HG03039 (cell line): ENCODE results near the gene SSTR4.
"Not testable (repeated sequence)": the region's sequence is repeated elsewhere in the genome, so short reads cannot be mapped to it uniquely, and the experiment has no call there.

ENCODE experiments used
- ATAC-seq: cut with Tn5 transposase; IDR thresholded peaks from one replicate; pipeline ENCODE4 v1.9.1; 2021; ENCODE audit warnings: mild to moderate bottlenecking, moderate library complexity; ENCODE audit not compliant: unreplicated experiment

The SSTR4 gene, protein sequence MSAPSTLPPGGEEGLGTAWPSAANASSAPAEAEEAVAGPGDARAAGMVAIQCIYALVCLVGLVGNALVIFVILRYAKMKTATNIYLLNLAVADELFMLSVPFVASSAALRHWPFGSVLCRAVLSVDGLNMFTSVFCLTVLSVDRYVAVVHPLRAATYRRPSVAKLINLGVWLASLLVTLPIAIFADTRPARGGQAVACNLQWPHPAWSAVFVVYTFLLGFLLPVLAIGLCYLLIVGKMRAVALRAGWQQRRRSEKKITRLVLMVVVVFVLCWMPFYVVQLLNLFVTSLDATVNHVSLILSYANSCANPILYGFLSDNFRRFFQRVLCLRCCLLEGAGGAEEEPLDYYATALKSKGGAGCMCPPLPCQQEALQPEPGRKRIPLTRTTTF

GRCh38 chr20:23034721-23035671 lies at the start of gene SSTR4:
Gene SSTR4, plus strand, starts transcription at chr20:23035312. Its CDS starts 172 bp downstream, at chr20:23035484.
- ATAC-seq: no peak

GRCh38 chr20:22986601-22987000 lies 48.5 kb upstream of the SSTR4 start:
- no peak for ATAC-seq

DNA sequence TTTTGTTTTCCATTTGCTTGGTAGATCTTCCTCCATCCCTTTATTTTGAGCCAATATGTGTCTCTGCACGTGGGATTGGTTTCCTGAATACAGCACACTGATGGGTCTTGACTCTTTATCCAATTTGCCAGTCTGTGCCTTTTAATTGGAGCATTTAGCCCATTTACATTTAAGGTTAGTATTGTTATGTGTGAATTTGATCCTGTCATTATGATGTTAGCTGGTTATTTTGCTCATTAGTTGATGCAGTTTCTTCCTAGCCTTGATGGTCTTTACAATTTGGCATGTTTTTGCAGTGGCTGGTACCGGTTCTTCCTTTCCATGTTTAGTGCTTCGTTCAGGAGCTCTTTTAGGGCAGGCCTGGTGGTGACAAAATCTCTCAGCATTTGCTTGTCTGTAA lies 43.7 kb upstream of the SSTR4 start:
- ATAC-seq: not testable (repeated sequence)

DNA sequence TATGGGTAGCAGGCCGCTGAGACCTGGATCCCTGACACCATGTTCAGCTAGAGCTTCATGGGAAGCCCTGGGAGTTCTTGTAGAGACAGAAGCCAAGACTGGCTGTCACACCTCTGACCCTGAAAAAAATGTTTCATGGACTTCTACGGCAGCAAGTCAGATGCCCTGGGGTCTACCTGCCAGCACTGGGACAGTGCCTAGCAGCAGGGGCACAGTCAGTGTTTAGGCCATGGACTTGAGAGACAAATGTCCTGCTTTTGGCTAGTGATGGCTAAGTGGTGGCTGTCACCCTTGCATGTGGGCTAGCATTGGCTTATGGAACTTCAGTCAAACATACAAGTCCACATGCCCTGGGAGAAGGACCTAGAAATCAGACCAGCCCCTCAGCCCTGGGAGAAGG lies 41.3 kb upstream of the SSTR4 start:
- ATAC-seq: no peak

- ATAC-seq: no peak
Measured at GRCh38 chr20:22995923-22996322, 39.2 kb upstream of the SSTR4 start.

DNA sequence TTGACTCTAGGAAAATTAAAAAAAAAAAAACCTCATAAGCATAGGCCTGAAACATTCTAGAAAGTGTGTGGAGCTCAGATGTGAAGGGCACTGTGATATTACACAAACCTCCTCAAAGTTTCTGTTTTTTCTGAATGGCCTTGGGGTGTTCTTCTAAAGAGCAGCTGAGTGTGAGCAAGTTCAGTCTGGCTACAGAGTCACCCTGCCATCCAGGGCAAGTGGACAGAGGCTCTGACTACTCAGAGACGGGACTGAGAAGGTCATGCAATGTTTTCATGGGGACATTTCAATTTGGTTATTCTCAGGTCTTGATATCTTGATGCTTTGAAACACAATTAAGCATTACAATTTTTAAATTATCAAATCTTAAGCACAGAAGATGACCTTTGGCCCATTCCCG lies 36.6 kb upstream of the SSTR4 start:
- no peak for ATAC-seq

DNA sequence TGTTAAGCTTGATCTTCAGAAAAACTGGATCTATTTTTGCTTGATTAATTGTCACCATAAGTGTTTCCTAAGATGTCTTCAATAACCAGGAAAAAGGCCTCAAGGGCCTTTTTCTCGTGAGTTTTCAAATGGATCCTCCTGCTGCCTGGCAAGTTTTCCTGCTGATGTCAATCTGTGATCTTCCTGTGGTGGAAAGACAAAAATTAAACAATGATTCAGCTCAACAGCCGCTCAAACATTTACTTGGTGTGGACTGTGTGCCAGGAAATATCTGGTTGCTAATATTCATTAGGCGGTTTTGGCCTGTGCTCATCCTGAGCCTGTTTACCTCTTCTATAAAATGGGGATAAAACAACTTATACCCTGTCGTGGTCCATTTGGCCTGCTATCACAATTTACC lies 35.4 kb upstream of the SSTR4 start:
- no peak for ATAC-seq

- ATAC-seq: no peak
Measured at GRCh38 chr20:23000232-23000947, 34.7 kb upstream of the SSTR4 start.

DNA sequence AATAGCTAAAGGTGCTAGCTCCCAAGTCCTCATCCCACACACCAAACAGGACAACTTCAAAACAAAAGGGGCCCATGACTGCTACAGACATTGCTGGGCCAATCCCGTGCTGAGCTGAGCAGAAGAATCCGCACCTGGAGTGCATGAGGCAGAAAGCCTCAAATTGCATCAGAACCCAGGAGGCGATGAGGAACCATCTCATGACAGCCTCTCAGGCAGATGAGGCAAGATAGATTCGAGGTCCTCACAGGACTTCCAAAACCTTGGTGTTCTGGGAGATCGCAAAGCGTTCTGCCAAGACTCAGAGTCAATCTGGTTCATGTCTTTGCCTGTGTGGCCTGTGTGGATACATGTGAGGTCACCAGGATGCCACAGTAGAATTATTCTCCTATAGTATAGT lies 32.8 kb upstream of the SSTR4 start:
- no peak for ATAC-seq

DNA sequence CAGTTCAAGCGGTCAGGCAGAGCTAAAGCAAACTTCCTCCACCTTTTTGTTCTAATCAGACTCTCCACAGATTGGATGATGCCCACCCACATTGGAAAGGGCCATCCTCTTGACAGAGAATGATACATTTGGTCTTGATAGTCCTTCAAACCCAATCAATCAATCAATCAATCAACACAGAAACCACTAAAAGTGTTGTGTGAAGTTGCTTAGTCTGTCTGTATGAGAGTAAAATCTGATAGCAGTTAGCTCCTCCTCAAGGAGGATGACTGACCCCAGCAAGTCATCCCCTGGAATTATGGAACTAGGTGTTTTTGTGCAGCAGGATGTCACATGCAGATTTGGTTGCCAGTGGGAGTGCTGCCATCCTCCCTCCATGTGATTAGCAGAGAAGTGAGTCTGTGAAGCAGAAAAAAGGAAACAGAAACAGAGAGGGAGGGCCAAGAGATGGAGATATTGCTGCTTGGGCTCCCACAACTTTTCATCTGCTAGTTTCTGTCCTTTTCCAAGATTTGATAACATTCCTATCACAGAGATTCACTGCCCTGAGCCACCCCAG lies 32.0 kb upstream of the SSTR4 start:
- no peak for ATAC-seq

DNA sequence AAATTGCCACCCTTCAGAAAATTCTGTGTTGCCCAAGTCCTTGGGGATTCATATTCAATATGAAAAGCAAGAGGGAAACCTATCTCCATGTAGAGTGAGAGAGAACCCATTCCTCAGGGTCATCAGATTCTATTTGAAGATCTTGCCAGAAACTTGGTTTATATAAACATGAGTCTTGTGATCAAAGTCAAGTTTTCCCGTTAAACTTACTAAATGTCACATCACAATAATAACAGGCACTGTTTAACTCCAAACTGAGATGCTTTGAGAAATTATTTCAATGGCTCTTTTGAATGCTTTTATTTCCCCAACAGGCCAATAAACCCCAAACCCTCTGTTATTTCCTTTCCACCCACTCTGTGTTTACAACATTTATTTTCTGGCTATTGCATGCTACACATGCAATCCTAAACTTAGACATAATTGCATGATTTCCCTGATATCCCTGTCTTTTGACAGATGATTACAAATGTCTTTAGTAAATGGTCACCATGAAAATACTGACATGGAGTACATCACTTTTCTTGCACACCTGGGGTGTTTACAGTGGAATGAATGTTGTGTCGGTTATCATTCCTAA lies 31.1 kb upstream of the SSTR4 start:
- no peak for ATAC-seq

- no peak for ATAC-seq
Measured at GRCh38 chr20:23005776-23006175, 29.3 kb upstream of the SSTR4 start.

DNA sequence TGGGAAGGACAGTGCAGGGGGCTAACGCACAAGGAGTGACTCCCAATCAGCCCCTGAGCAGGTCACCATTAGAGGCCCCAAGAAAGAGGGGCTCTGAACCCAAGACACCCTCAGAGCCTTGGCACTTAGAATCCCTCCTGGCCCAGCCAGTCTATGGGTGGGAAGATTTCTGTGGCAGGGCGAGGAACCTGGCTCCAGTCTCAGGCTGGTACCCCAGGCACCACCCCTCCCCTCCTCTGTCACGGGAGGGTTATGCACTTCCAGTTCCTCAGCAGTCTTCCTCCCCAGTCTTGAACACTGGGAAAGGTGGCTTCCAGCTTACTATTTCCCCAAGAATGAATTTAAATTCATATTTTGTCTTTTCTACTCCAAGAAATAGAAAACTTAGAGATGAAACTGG lies 27.6 kb upstream of the SSTR4 start:
- no peak for ATAC-seq

DNA sequence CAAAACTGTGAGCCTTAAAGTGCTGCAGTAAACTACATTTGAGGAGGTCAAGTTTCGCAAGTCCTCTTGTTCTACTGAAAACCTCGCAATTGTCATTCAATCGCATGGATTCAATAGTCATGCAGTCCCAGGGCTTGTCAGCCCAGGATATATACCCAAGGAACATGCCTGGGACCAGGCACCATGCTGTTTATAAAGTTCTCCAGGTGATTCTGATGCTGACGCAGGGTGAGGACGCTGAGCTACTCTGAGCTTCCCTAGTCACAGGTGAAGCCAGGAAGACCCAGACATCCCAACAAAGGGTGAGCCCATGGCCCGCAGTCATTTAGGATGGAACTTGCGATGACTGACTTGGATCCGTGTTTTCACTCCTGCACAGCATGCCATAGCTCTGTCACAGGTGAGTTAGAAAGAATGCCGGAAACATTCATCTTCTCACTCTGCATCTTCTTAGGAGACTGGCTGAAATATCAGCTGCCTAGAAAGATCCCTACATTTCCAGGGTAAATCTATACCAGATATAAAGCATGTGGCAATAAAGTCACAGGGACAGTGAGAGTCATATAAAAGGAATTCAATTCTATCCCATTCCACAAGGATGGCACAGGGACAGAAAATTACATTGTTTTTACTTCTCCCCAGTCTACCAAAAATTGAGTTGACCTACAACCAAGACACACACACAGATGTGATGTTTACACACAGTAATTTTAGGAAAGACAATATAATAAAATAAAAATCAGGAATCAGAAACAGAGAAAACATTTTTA lies 27.0 kb upstream of the SSTR4 start:
- ATAC-seq: no peak

- no peak for ATAC-seq
Measured at GRCh38 chr20:23008667-23009066, 26.4 kb upstream of the SSTR4 start.

DNA sequence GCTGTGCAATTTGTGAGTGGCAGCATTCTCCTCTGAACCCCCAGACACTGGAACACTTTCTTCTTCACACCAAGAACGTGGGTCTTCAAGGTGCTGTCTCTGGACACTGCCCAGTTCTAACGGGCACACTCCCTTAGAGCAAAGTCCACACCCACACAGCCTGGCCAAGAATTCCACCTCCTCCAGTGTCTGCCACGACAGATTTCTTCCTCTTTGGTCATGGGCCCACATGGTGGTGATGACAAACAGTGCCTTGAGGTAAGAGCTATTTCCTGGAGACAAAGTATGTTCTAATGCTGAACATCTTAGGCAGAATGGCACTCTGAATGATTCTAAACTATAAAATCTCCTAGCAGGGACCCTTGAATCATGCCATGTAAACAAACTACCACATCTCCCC lies 25.5 kb upstream of the SSTR4 start:
- no peak for ATAC-seq

- ATAC-seq: no peak
Measured at GRCh38 chr20:23010096-23010495, 25.0 kb upstream of the SSTR4 start.

GRCh38 chr20:23011008-23011721 lies 23.9 kb upstream of the SSTR4 start:
- no peak for ATAC-seq

DNA sequence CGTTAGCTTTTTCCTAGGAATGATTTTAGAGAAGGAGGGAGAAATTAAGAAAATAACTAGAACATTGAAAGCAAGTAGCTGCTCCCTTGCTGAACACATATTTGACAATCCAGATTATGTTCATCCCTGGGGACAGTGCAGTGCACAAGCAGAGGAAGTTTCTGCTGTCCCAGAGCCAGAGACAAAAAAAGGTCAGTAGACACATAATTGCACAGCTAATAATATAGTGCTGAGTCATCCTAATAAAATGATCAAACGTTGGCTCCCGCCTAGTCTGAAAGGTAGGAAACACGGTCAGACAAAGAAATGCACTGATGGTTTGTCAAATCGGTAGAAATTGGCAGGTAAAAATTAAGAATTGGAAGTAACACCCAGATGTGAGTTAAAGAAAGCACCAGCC lies 21.7 kb upstream of the SSTR4 start:
- ATAC-seq: no peak
